IMR-90 (cell line): Measurements from ENCODE around the gene WASHC3.
"Not testable (repeated sequence)": the region's sequence is repeated elsewhere in the genome, so short reads cannot be mapped to it uniquely, and the experiment has no call there.

Experiments
- BHLHE40 ChIP-seq: fragments of 150-350 bp; IDR thresholded peaks from 2 replicates; pipeline ENCODE4 v1.6.1; 2016; ENCODE audit warnings: mild to moderate bottlenecking, low read depth, low read length
- CEBPB ChIP-seq: IDR thresholded peaks from 2 replicates; pipeline ENCODE4 v1.6.1; 2012; ENCODE audit warnings: low read depth, low read length, improper control_type of control experiment
- CHD1 ChIP-seq: IDR thresholded peaks from 2 replicates; pipeline ENCODE4 v1.6.1; 2012; ENCODE audit warnings: low read depth, low read length, improper control_type of control experiment
- FOS ChIP-seq: fragments of 150-350 bp; IDR thresholded peaks from 2 replicates; pipeline ENCODE4 v1.6.1; 2016; ENCODE audit warnings: low read depth, low read length
- MAFK ChIP-seq: IDR thresholded peaks from 2 replicates; pipeline ENCODE4 v1.6.1; 2012; ENCODE audit warnings: low read depth, low read length, improper control_type of control experiment
- MAZ ChIP-seq: IDR thresholded peaks from 2 replicates; pipeline ENCODE4 v1.6.1; 2012; ENCODE audit warnings: low read depth, mild to moderate bottlenecking, low read length, improper control_type of control experiment, moderate library complexity, borderline replicate concordance
- MXI1 ChIP-seq: IDR thresholded peaks from 2 replicates; pipeline ENCODE4 v1.6.1; 2012; ENCODE audit warnings: low read depth, mild to moderate bottlenecking, low read length, moderate library complexity, borderline replicate concordance
- POLR2A ChIP-seq: IDR thresholded peaks from 2 replicates; pipeline ENCODE4 v1.6.1; 2012; ENCODE audit warnings: mild to moderate bottlenecking, low read depth, low read length
- RAD21 ChIP-seq: IDR thresholded peaks from 2 replicates; pipeline ENCODE4 v1.6.1; 2012; ENCODE audit warnings: low read length, improper control_type of control experiment
- RCOR1 ChIP-seq: IDR thresholded peaks from 2 replicates; pipeline ENCODE4 v1.6.1; 2012; ENCODE audit warnings: mild to moderate bottlenecking, low read length, improper control_type of control experiment; ENCODE audit not compliant: insufficient replicate concordance
- RFX5 ChIP-seq: IDR thresholded peaks from 2 replicates; pipeline ENCODE4 v1.8.0; 2012; ENCODE audit warnings: low read depth, mild to moderate bottlenecking, low read length, moderate library complexity
- TF ChIP-seq, protein P1 (sequence below): conservative IDR thresholded peaks from 2 replicates; pipeline ENCODE4 v1.5.1; 2012; ENCODE audit warnings: mild to moderate bottlenecking, low read depth, low read length, improper control_type of control experiment
- TF ChIP-seq, protein P2 (sequence below): fragments of 150-350 bp; IDR thresholded peaks from 2 replicates; pipeline ENCODE4 v1.6.1; 2017; ENCODE audit warnings: mild to moderate bottlenecking, antibody characterized with exemption, low read length, low read depth
- TF ChIP-seq, protein P3 (sequence below): fragments of 150-350 bp; IDR thresholded peaks from 2 replicates; pipeline ENCODE4 v1.6.1; 2016; ENCODE audit warnings: low read depth, mild to moderate bottlenecking, low read length, moderate library complexity, borderline replicate concordance

DNA sequence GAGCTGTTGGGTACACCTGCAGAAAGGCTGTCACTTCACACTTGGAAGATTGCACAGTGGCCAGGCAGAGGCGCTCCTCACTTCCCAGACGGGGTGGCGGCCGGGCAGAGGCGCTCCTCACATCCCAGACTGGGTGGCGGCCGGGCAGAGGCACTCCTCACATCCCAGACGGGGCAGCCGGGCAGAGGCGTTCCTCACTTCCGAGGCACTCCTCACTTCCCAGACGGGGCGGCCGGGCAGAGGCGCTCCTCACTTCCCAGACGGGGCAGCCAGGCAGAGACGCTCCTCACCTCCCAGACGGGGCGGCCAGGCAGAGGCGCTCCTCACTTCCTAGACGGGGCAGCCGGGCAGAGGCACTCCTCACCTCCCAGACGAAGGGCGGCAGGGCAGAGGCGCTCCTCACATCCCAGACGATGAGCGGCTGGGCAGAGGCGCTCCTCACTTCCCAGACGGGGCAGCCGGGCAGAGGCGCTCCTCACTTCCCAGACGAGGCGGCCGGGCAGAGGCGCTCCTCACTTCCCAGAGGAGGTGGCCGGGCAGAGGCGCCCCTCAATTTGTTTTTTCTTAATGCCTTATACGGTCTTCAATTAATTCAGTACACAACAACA is 27.5 kb upstream of the WASHC3 start:
- TF ChIP-seq POLR2A, RCOR1, MXI1, FOS, RFX5, BHLHE40, RAD21, MAZ, CEBPB, CHD1, MAFK: not testable (repeated sequence)
- TF ChIP-seq, protein P1, sequence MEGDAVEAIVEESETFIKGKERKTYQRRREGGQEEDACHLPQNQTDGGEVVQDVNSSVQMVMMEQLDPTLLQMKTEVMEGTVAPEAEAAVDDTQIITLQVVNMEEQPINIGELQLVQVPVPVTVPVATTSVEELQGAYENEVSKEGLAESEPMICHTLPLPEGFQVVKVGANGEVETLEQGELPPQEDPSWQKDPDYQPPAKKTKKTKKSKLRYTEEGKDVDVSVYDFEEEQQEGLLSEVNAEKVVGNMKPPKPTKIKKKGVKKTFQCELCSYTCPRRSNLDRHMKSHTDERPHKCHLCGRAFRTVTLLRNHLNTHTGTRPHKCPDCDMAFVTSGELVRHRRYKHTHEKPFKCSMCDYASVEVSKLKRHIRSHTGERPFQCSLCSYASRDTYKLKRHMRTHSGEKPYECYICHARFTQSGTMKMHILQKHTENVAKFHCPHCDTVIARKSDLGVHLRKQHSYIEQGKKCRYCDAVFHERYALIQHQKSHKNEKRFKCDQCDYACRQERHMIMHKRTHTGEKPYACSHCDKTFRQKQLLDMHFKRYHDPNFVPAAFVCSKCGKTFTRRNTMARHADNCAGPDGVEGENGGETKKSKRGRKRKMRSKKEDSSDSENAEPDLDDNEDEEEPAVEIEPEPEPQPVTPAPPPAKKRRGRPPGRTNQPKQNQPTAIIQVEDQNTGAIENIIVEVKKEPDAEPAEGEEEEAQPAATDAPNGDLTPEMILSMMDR = not testable (repeated sequence)
- TF ChIP-seq, protein P2, sequence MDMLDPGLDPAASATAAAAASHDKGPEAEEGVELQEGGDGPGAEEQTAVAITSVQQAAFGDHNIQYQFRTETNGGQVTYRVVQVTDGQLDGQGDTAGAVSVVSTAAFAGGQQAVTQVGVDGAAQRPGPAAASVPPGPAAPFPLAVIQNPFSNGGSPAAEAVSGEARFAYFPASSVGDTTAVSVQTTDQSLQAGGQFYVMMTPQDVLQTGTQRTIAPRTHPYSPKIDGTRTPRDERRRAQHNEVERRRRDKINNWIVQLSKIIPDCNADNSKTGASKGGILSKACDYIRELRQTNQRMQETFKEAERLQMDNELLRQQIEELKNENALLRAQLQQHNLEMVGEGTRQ = not testable (repeated sequence)
- TF ChIP-seq, protein P3, sequence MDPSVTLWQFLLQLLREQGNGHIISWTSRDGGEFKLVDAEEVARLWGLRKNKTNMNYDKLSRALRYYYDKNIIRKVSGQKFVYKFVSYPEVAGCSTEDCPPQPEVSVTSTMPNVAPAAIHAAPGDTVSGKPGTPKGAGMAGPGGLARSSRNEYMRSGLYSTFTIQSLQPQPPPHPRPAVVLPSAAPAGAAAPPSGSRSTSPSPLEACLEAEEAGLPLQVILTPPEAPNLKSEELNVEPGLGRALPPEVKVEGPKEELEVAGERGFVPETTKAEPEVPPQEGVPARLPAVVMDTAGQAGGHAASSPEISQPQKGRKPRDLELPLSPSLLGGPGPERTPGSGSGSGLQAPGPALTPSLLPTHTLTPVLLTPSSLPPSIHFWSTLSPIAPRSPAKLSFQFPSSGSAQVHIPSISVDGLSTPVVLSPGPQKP = not testable (repeated sequence)
